SH-SY5Y (cell line): ENCODE measurements around the gene PHLDB3.

Experiments
- GATA2 ChIP-seq: IDR thresholded peaks from 2 replicates; pipeline ENCODE4 v1.6.1; 2011; ENCODE audit warnings: mild to moderate bottlenecking, low read depth, low read length
- GATA3 ChIP-seq: IDR thresholded peaks from 2 replicates; pipeline ENCODE4 v1.6.1; 2011; ENCODE audit warnings: low read depth, mild to moderate bottlenecking, low read length, moderate library complexity

PHLDB3 gene

GRCh38 chr19:43470288-43470687, 34.3 kb downstream of the PHLDB3 start:
- TF ChIP-seq GATA2 (no peak), GATA3 (no peak)

GRCh38 chr19:43469160-43469480, 35.4 kb downstream of the PHLDB3 start:
- TF ChIP-seq GATA2 (no peak), GATA3 (no peak)

DNA sequence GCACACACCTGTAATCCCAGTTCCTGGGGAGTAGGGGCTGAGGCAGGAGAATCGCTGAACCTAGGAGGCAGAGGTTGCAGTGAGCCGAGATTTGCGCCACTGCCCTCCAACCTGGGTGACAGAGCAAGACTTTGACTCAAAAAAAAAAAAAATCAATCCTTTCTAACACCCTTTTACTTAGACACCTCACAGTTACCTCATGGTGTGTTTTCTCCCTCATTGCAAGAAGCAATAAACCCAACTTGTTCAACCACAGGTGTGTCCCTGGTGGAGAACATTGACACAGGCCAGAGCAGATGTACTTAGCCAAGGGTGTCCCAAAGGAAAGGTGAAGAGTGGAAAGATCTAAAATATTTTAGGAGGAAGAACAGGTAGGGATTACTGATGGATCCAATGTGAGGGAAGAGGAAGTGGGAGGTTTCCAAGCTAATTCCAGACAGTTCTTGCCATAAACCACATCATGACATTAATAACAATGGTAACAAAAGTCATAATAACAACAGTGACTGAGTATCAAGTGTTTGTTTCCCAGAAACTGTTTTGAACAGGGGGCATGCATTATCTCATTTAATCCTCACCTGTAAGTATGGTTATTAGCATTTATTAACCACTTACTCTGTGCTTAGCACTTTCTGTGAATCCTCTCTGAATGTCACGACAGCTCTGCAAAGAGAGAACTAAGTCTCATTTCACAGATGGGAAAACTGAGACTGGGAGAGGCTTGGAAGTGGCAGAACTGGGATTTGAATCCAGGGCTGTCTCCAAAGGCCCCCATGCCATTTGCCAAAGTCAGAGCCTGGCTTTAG, 36.0 kb downstream of the PHLDB3 start:
- TF ChIP-seq GATA3 (no peak), GATA2 (no peak)

DNA sequence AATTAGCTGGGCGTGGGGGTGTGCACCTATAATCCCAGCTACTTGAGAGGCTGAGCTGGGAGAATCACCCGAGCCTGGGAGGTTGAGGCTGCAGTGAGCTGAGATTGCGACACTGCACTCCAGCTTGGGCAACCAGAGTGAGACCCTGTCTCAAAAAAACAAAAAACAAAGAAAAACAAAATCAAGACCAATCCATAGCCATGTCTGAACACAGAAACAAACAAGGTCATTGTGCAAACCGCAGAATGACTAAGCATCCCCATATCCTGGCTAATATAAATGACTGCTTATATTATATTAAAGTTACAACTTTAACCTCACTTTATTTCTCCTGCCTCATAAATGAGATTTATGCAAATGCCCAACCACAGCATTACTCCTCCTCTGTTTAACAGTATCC, 36.8 kb downstream of the PHLDB3 start:
- TF ChIP-seq GATA2 (no peak), GATA3 (no peak)

- TF ChIP-seq GATA2, result no peak
- no peak for TF ChIP-seq GATA3
Measured at GRCh38 chr19:43467276-43467675, 37.3 kb downstream of the PHLDB3 start.

DNA sequence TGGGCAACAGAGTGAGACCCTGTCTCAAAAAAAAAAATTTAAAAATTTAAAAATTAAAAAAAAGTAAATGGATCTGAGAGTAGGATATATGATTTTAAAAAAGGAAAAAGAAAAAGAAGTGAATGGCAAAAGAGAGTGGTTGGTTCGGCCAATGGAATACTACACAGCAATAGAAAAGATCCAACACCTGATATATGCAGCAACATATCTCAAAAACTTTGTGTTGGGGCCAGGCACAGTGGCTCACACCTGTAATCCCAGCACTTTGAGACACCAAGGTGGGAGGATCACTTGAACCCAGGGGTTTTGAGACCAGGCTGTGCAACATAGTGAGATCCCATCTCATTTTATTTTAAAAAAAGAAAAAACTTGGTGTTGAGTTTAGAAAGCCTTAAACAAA, 37.8 kb downstream of the PHLDB3 start:
- TF ChIP-seq GATA2, result no peak

DNA sequence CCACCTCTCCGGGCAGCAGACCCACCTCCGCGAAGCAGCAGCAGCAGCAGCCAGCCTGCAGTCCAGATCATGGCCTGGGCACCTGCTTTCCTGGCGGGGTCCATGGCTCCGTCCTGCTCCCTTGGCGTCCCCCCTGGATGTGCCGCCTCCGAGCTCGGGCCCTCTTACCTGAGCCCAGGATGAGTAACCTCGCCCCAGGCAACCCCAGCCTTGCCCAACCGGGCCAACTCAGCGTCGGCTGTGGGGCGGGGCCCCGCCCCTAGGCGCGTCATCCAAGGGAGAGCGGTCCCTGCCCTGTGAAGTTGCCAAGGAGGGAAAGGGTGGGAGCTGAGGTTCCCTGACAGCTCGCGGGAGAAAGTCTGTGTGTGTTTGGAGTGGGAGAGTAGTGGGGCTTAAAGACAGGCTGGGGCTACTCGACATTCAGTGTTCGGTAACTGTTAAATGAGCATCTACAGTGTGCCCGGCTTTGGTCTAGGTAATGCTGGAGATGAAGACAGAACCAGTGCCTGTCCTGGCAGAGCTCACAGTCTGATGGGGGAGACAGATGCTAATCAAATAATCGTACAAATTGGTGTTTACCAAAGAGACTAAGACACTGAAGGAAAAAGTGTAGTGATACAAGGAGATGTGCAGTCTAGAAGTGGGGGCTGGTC, 39.0 kb downstream of the PHLDB3 start, which contains the start of gene LYPD3:
Gene LYPD3 (minus strand): TSS at position 141 of the 653 bp plus-strand sequence. CDS start 37 bp downstream, at position 104.
- TF ChIP-seq GATA2, result no peak
- TF ChIP-seq GATA3, result no peak

DNA sequence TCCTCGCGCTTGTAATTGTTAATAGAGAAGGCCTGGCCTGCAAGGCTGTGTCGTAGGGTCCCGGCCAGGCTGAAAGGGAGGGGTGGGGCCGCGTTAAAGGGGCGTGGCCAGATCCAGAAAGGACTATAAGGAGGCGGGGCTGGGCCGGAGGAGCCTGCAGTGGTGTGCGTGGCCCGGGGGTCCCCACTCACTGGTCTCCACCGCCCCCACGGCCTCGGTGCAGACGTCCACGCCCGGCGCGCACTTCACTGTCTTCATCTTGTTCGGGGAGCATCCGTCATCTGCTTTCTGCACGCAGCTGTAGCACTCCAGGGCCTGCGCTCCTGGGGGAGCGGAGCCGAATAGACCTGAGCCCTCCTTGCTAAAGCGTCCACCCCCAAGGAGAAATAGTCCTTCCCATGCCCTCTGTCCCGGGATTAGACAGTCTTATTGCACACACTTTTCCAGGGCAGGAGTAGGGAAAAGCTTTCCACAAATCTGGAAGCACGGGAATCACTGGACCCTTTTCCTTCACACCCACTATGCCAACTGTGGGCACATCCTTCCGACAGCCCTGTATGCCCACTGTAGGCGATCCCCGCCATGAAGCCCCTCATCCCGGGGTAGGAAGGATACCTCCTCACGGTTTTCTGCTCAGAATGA, 40.3 kb downstream of the PHLDB3 start:
- TF ChIP-seq GATA3 (no peak), GATA2 (no peak)

DNA sequence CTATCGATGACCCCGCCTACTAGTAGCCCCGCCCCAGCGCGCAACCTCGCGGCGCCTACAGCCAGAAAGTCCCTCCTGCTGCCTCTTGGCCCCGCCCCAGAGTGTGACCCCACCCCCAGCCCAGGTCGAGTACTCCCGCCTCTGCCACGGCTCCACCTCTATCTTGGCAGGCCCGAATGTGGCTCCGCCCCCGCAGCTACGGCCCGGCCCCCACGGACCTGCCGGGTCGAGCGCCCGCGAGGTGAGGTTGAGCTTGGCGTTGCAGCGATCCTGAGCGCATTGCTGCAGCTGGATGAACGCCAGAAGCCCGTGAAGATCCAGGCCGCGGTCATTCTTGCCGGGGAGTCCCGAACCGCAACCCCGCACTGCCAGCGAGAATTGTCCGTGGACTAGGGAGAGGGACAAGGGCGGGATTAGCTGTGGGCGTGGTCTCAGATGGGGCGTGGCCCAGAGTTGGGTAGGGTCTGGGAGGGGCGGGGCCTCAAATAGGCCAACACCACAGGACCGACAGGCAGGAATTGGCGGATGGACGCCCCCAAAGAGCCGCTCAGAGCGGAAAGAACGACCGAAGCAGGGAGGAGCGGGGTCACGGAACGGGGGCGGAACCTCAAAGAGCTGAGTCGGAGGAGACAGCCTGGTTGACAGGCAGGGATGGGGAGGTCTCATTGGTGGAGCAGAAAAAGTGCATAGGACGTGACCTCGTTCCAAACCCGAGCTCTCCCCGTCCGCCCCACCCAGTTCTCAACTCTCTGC, 41.0 kb downstream of the PHLDB3 start:
- TF ChIP-seq GATA2, result no peak
- no peak for TF ChIP-seq GATA3

- TF ChIP-seq GATA2, result no peak
- no peak for TF ChIP-seq GATA3
Measured at GRCh38 chr19:43462785-43463380, 41.7 kb downstream of the PHLDB3 start.

- TF ChIP-seq GATA2, result no peak
- TF ChIP-seq GATA3, result no peak
Measured at GRCh38 chr19:43462383-43462782, 42.2 kb downstream of the PHLDB3 start.

DNA sequence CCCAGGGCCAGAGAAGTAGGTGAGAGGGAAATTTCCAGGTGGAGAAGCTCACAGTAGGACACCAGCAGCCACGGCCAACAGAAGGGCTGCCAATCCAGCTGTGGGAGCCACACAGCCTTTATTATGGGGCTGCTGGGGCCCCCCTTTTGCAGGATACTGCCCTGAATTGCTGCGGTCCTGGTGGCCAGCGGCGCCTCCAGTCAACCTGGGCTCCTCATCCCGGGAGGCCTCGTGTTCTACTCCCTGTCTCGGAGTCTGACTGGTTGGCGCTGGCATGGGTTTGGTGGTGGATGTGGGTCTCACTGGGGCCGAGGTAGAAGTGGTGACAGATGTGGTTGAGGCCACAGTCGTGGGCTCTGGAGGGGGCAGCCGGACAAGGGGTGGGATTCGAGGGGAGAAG, 43.2 kb downstream of the PHLDB3 start:
- TF ChIP-seq GATA3, result no peak
- no peak for TF ChIP-seq GATA2

DNA sequence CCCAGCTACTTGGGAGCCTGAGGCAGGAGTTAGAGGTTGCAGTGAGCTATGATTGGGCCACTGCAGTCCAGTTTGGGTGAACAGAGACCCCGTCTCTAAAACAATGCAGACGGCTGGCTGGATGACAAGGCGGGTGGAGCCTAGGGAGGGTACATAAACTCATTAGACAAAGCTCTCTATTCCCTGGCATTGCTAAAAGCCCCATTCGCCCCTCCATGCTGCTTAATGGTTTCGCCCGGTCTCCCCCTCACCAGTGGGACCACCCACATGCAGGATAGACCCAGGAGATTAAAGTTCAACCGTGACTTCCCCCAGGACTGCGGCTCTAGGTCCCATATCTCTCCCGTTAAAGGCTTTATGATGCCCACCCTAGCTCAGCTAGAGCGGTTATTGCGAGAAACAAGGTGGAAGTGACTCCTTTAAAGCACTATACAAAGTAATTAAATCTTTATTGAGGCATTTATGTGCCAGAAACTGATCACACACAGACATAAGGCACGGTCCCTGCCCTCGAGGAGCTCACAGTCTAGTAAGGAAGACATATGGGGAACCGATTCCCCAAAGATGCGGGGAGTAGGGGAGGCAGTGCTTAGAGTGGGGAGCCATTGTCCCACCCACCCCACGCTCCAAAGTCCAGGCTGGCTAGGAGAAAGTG, 44.1 kb downstream of the PHLDB3 start:
- TF ChIP-seq GATA2 (no peak), GATA3 (no peak)

GRCh38 chr19:43457809-43458208, 46.7 kb downstream of the PHLDB3 start:
- TF ChIP-seq GATA3, result no peak
- TF ChIP-seq GATA2, result no peak
